ENCODE data around the gene KRTAP9-6.

The KRTAP9-6 gene

DNA sequence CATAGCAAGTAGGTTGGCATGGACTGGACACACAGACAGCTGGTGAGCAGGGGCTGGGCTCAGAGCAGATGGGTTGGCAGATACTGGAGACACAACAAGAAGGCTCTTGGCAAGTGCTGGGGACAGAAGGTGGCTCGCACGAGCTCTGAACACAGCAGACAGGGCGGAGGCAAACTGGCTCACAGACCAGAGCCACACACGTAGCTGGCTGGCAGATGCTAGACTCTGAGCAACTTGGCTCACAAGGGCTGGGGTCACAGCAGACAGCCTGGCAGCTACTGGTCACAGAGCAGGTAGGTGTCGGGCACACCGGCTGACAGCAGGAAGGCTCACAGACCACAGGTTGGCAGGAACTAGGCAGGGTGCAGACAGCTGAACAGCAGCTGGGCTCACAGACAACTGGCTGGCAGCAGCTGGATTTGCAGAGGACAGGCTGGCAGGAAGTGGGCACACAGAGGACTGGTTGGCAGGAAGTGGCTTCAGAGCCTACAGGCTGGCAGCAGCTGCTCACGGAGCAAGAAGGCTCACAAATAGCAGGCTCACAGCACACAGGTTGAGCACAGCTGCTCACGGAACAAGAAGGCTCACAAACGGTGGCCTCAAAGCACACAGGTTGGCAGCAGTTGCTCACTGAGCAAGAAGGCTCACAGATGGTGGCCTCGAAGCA is 43.2 kb downstream of the KRTAP9-6 start:
- intact Hi-C loops (cut with DNase I): no loop called here
- DNase-seq: peak in 17 of 42 donors; percentile 9 to 54 (median 28)

DNA sequence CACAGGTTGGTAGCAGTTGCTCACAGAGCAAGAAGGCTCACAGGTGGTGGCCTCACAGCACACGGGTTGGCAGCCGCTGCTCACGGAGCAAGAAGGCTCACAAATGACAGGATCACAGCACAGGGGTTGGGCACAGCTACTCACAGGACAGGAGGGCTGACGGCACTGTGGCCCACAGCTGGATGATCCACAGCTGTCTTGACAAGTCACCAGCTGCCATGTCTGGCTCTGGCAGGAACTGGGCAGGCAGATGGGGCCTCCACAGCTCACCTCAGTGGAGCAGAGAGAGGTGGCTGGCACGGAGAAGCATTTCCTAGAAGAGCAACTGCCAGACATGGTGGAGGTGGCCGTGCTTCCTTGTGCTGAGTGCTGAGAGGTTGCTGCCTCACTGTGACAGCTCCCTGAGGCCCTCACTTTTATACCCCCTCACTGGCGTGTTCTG is 43.8 kb downstream of the KRTAP9-6 start, which contains the start of gene KRTAP16-1:
Gene KRTAP16-1 (minus strand): TSS at position 392 of the 442 bp plus-strand sequence. CDS start 56 bp downstream, at position 336.
- no peak for DNase-seq
- intact Hi-C loops (cut with DNase I): no loop called here

DNA sequence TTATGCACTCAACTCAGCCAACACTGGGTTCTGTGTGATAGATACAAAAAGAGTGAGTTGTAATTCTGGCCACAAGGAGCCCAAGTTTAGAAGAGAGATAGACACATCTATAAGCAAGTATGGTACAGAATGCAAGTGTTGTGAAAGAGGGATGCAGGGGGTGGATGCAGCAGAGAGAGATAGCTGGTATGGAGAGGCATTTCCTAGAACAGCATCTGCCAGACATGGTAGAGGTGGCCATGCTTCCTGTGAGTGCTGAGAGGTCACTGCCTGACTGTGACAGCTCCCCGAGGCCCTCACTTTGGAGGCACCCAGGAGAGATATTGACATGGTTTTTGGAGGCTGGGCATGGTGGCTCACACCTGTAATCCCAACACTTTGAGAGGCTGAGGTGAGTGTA is 45.9 kb downstream of the KRTAP9-6 start:
- peak in 1 of 42 donors; percentile 28 for DNase-seq
- intact Hi-C loops (cut with DNase I): no loop called here

DNA sequence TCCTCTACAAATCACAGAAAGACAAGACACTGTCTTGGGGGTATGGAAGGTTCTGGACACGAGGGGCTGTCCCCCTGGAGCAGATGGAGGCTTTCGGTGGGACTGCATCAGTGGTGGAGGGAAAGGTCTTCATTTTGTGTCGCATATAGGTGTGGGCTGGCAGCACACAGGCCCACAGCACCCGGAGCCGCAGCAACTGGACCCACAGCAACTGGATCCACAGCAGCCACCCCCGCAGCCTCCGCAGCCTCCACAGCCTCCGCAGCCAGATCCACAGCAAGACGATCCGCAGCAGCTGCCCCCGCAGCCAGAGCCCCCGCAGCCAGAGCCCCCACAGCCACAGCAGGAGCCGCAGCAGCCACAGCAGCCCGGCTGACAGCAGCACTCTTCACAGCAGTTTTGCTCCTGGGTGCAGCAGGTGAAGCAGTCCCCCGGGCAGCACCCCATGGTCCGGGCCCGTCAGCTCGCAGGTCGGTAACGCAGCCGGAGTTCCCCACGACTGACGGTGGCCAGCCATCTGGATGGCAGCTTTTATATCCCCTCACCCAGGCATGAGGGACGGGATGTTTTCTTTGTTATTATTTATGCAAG is 50.1 kb downstream of the KRTAP9-6 start, which contains the start of gene KRTAP17-1:
Gene KRTAP17-1 (minus strand): TSS at position 507 of the 591 bp plus-strand sequence. CDS start 60 bp downstream, at position 447.
- intact Hi-C loops (cut with DNase I): no loop called here
- peak in 1 of 42 donors; percentile 18 for DNase-seq
